CD4-positive, alpha-beta memory T cell (primary cell): ENCODE measurements around the gene PTPN20. TPM values are rescaled to one million over a fixed set of nuclear protein-coding genes. Genes with fewer than 3 reads are reported as not detected.

Experiments used
- CTCF ChIA-PET: fragments of 350-600 bp; sonication (Branson Sonifier 250); formaldehyde crosslinking; loops from one replicate; lab custom pipeline; 2021; ENCODE audit warnings: inconsistent platforms; ENCODE audit not compliant: partially characterized antibody; lab: Charles Lee
- POLR2A ChIA-PET: fragments of 350-600 bp; sonication (Branson Sonifier 250); formaldehyde crosslinking; loops from one replicate; lab custom pipeline; 2021; ENCODE audit not compliant: partially characterized antibody; lab: Charles Lee
- DNase-seq, 5 donors: peaks; one replicate each; pipeline versions ENCODE4 v3.0.0 to v3.0.0-alpha.2; 2020 to 2022; ENCODE audit warnings: mixed read lengths in 1 of 5
- H3K27ac ChIP-seq: one replicate; pipeline ENCODE4 v1.7.0; 2013; ENCODE audit warnings: low read depth, low read length
- H3K27me3 ChIP-seq: 2 replicates; pipeline ENCODE4 v1.7.0; 2013; ENCODE audit warnings: mild to moderate bottlenecking, low read length, moderate library complexity; ENCODE audit not compliant: insufficient read depth
- H3K36me3 ChIP-seq: 2 replicates; pipeline ENCODE4 v1.7.0; 2013; ENCODE audit warnings: mild to moderate bottlenecking, low read length, moderate library complexity; ENCODE audit not compliant: insufficient read depth
- H3K4me1 ChIP-seq: 2 replicates; pipeline ENCODE4 v1.7.0; 2013; ENCODE audit warnings: mild to moderate bottlenecking, low read length, moderate library complexity; ENCODE audit not compliant: insufficient read depth
- H3K4me3 ChIP-seq, 2 donors: one replicate each; pipeline ENCODE4 v1.7.0; 2013; ENCODE audit warnings: low read length in 2 of 2, mild to moderate bottlenecking in 1 of 2
- H3K9me3 ChIP-seq, 2 donors: one replicate each; pipeline ENCODE4 v1.7.0; 2013; ENCODE audit warnings: low read length in 2 of 2, control low read depth in 1 of 2; ENCODE audit not compliant: control insufficient read depth in 1 of 2
- H3K27ac Mint-ChIP-seq, 7 donors: one replicate each; pipeline ENCODE4 v1.8.0; 2020 to 2021; ENCODE audit warnings: mixed read lengths in 7 of 7, mild to moderate bottlenecking in 6 of 7, inconsistent platforms in 3 of 7, moderate library complexity in 3 of 7
- H3K27me3 Mint-ChIP-seq, 2 donors: one replicate each; pipeline ENCODE4 v1.8.0; 2020 to 2021; ENCODE audit warnings: mixed read lengths in 2 of 2
- H3K36me3 Mint-ChIP-seq, 2 donors: one replicate each; pipeline ENCODE4 v1.8.0; 2020 to 2021; ENCODE audit warnings: mixed read lengths in 2 of 2, inconsistent platforms in 1 of 2, mild to moderate bottlenecking in 1 of 2
- H3K4me1 Mint-ChIP-seq, 4 donors: one replicate each; pipeline ENCODE4 v1.8.0; 2020 to 2021; ENCODE audit warnings: mixed read lengths in 4 of 4, mild to moderate bottlenecking in 1 of 4
- H3K4me3 Mint-ChIP-seq, 8 donors: one replicate each; pipeline ENCODE4 v1.8.0; 2020 to 2021; ENCODE audit warnings: mixed read lengths in 8 of 8, mild to moderate bottlenecking in 7 of 8, moderate library complexity in 6 of 8, inconsistent platforms in 3 of 8
- H3K9me3 Mint-ChIP-seq, 8 donors: one replicate each; pipeline ENCODE4 v1.8.0; 2020 to 2021; ENCODE audit warnings: mixed read lengths in 8 of 8, mild to moderate bottlenecking in 5 of 8, inconsistent platforms in 3 of 8, moderate library complexity in 1 of 8
- intact Hi-C: fragments of 100-400 bp; cut with micrococcal nuclease; formaldehyde crosslinking; loops from one replicate; pipeline ENCODE4 v1.15.1; 2023
- polyA plus RNA-seq, 2 donors: library from polyadenylated mRNA; unstranded; fragments of 300-500 nt; fragmentation: Illumina TruSeq; gene quantifications; one replicate each; pipeline ENCODE4 v1.2.3, GENCODE V29; 2021
- total RNA-seq, 2 experiments: library from RNA; stranded (reverse); gene quantifications; one replicate each; pipeline ENCODE4 v1.2.3, GENCODE V29; 2021

Gene PTPN20
- total and polyA plus RNA-seq, 4 experiments from 2014 or later = 0.67 to 1.9 (median 0.99) TPM

DNA sequence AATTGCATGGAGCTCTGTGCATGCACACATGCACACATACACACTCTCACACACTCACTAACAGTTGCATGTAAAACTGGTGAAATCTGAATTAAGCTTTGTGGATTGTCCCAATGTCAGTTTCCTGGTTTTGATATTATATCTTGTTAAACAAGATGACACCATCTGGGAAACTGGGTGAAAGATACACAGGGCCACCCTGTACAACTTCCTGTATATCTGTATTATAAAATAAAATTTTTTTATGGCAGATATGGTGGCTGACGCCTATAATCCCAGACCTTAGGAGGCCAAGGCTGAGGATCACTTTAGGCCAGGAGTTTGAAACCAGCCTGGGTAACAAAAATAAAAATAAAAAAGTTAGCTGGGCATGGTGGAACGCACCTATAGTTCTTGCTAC lies 87.4 kb downstream of the PTPN20 start:
- intact Hi-C loops = no loop called here

GRCh38 chr10:46999217-46999616 lies 88.0 kb downstream of the PTPN20 start:
- intact Hi-C loops = no loop called here
- Histone ChIP-seq H3K27ac (no peak overlapping the region), H3K9me3 (no peaks in the 10 kb centered on the region), H3K4me3 (no peak overlapping the region), H3K4me1 (no peaks in the 10 kb centered on the region), H3K27me3 (peaks cover 4% of the 10 kb centered on the region), H3K36me3 (no peaks in the 10 kb centered on the region)
- H3K36me3 Mint-ChIP-seq = peaks cover 0 to 3% of the 10 kb centered on the region in 2 donors
- H3K27me3 Mint-ChIP-seq = peaks cover 16 to 17% of the 10 kb centered on the region in 2 donors
- H3K4me3 Mint-ChIP-seq = no peak overlapping the region
- no peak overlapping the region for H3K27ac Mint-ChIP-seq
- ChIA-PET POLR2A (no interaction called here), CTCF (no interaction called here)
- H3K9me3 Mint-ChIP-seq = peaks cover 0 to 15% (median 5%) of the 10 kb centered on the region in 8 donors
- H3K4me1 Mint-ChIP-seq = no peaks in the 10 kb centered on the region
- DNase-seq = no peak

More for the DNA sequence above, 87.4 kb downstream of the PTPN20 start:
- Histone ChIP-seq H3K9me3 (no peaks in the 10 kb centered on the region), H3K27ac (no peak overlapping the region), H3K4me3 (no peak overlapping the region), H3K27me3 (peaks cover 4% of the 10 kb centered on the region), H3K36me3 (no peaks in the 10 kb centered on the region), H3K4me1 (no peaks in the 10 kb centered on the region)
- Mint-ChIP-seq H3K4me1 (no peaks in the 10 kb centered on the region), H3K4me3 (no peak overlapping the region), H3K9me3 (peaks cover 0 to 15% (median 5%) of the 10 kb centered on the region in 8 donors), H3K27me3 (peaks cover 16% of the 10 kb centered on the region in 2 donors), H3K36me3 (peaks cover 0 to 3% of the 10 kb centered on the region in 2 donors), H3K27ac (no peak overlapping the region)
- POLR2A ChIA-PET = no interaction called here
- CTCF ChIA-PET = no interaction called here
- DNase-seq = no peak

DNA sequence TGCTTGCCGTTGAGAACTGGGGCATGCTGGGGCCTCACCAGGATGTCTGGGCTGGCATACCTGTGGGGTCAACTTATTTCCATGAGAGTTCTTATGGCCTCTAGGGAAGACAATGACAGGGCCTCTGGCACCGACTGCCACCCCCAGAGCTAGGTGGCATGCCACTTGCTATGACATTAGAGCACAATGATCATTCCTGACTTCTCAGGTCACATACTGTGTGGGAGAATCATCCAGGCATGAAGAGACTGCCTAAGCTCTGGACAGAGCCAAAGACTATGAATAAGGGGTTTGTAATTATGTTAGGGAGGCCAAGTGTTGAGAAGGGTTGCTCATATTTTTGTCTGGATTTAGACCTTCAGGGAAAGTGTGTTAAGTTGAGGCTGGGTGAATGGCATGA lies 97.5 kb downstream of the PTPN20 start:
- Mint-ChIP-seq H3K4me1 (no peaks in the 10 kb centered on the region), H3K36me3 (no peaks in the 10 kb centered on the region), H3K9me3 (peaks cover 0 to 6% (median 0%) of the 10 kb centered on the region in 8 donors), H3K27ac (peak overlapping the region in 1 of 7 donors; percentile 90), H3K4me3 (no peak overlapping the region), H3K27me3 (peaks cover 11 to 18% of the 10 kb centered on the region in 2 donors)
- H3K4me1 ChIP-seq = no peaks in the 10 kb centered on the region
- H3K27ac ChIP-seq = no peak overlapping the region
- intact Hi-C loops = no loop called here
- H3K36me3 ChIP-seq = no peaks in the 10 kb centered on the region
- CTCF ChIA-PET = interaction anchor here (1.4 kb wide), 1 partner anchor 16 kb away, joined by 6 read pairs; no protein-coding TSS in a partner anchor
- H3K27me3 ChIP-seq = no peaks in the 10 kb centered on the region
- H3K4me3 ChIP-seq = no peak overlapping the region
- H3K9me3 ChIP-seq = no peaks in the 10 kb centered on the region
- POLR2A ChIA-PET = no interaction called here
- DNase-seq = no peak

- ChIA-PET CTCF (interaction anchor here (1.4 to 1.5 kb wide), 2 partner anchors 15 kb away, joined by 3 to 6 read pairs; no protein-coding TSS in a partner anchor), POLR2A (no interaction called here)
- no peaks in the 10 kb centered on the region for H3K36me3 Mint-ChIP-seq
- H3K27ac Mint-ChIP-seq = no peak overlapping the region
- H3K4me3 Mint-ChIP-seq = no peak overlapping the region
- Histone ChIP-seq H3K27me3 (no peaks in the 10 kb centered on the region), H3K27ac (no peak overlapping the region), H3K4me3 (no peak overlapping the region), H3K36me3 (no peaks in the 10 kb centered on the region), H3K9me3 (no peaks in the 10 kb centered on the region), H3K4me1 (no peaks in the 10 kb centered on the region)
- no peak for DNase-seq
- peaks cover 0 to 6% (median 0%) of the 10 kb centered on the region in 8 donors for H3K9me3 Mint-ChIP-seq
- H3K4me1 Mint-ChIP-seq = no peaks in the 10 kb centered on the region
- peaks cover 7 to 19% of the 10 kb centered on the region in 2 donors for H3K27me3 Mint-ChIP-seq
- intact Hi-C loops = no loop called here
Measured at GRCh38 chr10:47009215-47009838, 98.1 kb downstream of the PTPN20 start.

GRCh38 chr10:47010036-47010435 lies 98.8 kb downstream of the PTPN20 start:
- Histone ChIP-seq H3K36me3 (no peaks in the 10 kb centered on the region), H3K27ac (no peak overlapping the region), H3K4me1 (no peaks in the 10 kb centered on the region), H3K27me3 (no peaks in the 10 kb centered on the region), H3K4me3 (no peak overlapping the region), H3K9me3 (no peaks in the 10 kb centered on the region)
- Mint-ChIP-seq H3K27me3 (peaks cover 7 to 16% of the 10 kb centered on the region in 2 donors), H3K27ac (no peak overlapping the region), H3K4me1 (no peaks in the 10 kb centered on the region), H3K9me3 (peaks cover 0 to 6% (median 0%) of the 10 kb centered on the region in 8 donors), H3K4me3 (no peak overlapping the region), H3K36me3 (no peaks in the 10 kb centered on the region)
- DNase-seq = no peak
- intact Hi-C loops = no loop called here
- POLR2A ChIA-PET = no interaction called here
- CTCF ChIA-PET = interaction anchor here (1.5 kb wide), 1 partner anchor 15 kb away, joined by 3 read pairs; no protein-coding TSS in a partner anchor

DNA sequence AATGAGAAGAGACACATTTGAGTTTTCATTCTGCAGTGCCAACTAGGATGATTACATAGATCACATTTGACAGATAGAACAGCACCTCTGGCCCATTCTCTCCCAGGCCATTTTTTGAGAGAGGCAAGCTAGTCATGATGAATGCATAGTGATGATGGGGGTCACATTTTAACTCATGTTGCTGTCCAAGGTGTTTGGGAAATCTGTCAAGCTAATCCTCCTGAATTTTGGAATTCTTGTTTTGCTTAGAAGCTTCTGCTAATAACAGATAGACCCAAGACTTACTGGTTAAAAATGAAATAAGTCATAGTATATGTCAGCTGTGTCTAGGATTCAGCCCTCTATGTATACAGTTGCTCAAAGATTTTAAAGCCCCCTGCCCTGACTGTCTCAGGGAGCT lies 101.0 kb downstream of the PTPN20 start:
- DNase-seq = no peak
- Mint-ChIP-seq H3K9me3 (peaks cover 0 to 3% (median 0%) of the 10 kb centered on the region in 8 donors), H3K4me1 (no peaks in the 10 kb centered on the region), H3K4me3 (no peak overlapping the region), H3K36me3 (no peaks in the 10 kb centered on the region), H3K27ac (no peak overlapping the region), H3K27me3 (peaks cover 10 to 17% of the 10 kb centered on the region in 2 donors)
- Histone ChIP-seq H3K27ac (no peak overlapping the region), H3K4me3 (no peak overlapping the region), H3K4me1 (no peaks in the 10 kb centered on the region), H3K27me3 (no peaks in the 10 kb centered on the region), H3K36me3 (no peaks in the 10 kb centered on the region), H3K9me3 (no peaks in the 10 kb centered on the region)
- ChIA-PET POLR2A (no interaction called here), CTCF (interaction anchor here (1.1 to 2.8 kb wide), 2 partner anchors 13 to 328 kb away, joined by 3 to 14 read pairs; no protein-coding TSS in a partner anchor)
- intact Hi-C loops = no loop called here

DNA sequence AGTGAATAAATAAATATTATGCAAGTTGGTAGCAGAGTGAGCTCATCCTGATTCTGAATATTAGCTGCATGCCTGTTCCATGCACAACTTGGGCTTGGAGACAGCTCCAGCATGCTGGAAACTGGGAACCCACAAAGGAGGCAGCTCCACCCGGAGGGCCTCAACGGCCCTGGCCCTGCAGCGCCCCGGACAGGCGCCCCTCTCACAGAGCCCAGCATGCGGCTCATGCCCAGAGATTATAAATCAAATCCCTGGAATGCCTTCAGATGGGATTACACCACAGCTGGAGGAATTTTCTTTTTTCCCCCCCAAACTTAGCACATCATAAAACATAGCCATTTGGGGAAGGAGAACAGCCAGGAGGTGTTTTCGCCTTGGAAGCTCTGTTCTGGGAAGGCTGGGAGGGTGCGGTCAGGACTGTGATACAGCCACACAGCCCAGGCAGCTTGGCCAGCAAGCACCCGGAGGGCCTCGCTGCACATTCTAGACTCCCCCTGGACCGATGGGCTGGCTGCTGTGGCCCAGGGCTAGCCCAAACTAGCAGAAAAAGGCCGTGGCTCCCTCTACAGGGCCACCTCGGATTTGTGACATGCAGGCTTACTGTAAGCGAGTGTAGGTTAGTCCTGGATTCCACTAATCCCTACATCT lies 102.4 kb downstream of the PTPN20 start:
- H3K36me3 ChIP-seq = no peaks in the 10 kb centered on the region
- Mint-ChIP-seq H3K27ac (no peak overlapping the region), H3K36me3 (no peaks in the 10 kb centered on the region), H3K4me3 (no peak overlapping the region), H3K9me3 (peaks cover 0 to 3% (median 0%) of the 10 kb centered on the region in 8 donors), H3K27me3 (peaks cover 10 to 21% of the 10 kb centered on the region in 2 donors), H3K4me1 (no peaks in the 10 kb centered on the region)
- ChIA-PET CTCF (interaction anchor here (2.8 kb wide), 1 partner anchor 11 kb away, joined by 14 read pairs; no protein-coding TSS in a partner anchor), POLR2A (no interaction called here)
- H3K27ac ChIP-seq = no peak overlapping the region
- no peak overlapping the region for H3K4me3 ChIP-seq
- no peaks in the 10 kb centered on the region for H3K4me1 ChIP-seq
- intact Hi-C loops = no loop called here
- no peaks in the 10 kb centered on the region for H3K27me3 ChIP-seq
- no peaks in the 10 kb centered on the region for H3K9me3 ChIP-seq
- DNase-seq = no peak
